Measurements from ENCODE around the gene ROR2.

GRCh38 chr9:91546574-91546973 lies 403.5 kb downstream of the ROR2 start:
- no peak for TF ChIP-seq POLR2A (IDR thresholded peaks at IDR 0.05; ENCODE audit: low read length)
- TF ChIP-seq GATA1 (IDR thresholded peaks at IDR 0.05; ENCODE audit: low read depth, low read length), result no peak
